SW 1271 (cell line): ENCODE measurements around the gene PRRX2.
"Not testable (repeated sequence)": the region's sequence is repeated elsewhere in the genome, so short reads cannot be mapped to it uniquely, and the experiment has no call there.

ENCODE experiments used
- DNase-seq, 2 experiments: peaks; one replicate each; lab custom pipeline; 2025; lab: John Stamatoyannopoulos, UW

Gene PRRX2

GRCh38 chr9:129665389-129665775 is at the start of gene PRRX2:
Gene PRRX2 (plus strand): TSS chr9:129665647. CDS start chr9:129665868, 221 bp downstream.
- DNase-seq: peak in 1 of 2 experiments; percentile 10

DNA sequence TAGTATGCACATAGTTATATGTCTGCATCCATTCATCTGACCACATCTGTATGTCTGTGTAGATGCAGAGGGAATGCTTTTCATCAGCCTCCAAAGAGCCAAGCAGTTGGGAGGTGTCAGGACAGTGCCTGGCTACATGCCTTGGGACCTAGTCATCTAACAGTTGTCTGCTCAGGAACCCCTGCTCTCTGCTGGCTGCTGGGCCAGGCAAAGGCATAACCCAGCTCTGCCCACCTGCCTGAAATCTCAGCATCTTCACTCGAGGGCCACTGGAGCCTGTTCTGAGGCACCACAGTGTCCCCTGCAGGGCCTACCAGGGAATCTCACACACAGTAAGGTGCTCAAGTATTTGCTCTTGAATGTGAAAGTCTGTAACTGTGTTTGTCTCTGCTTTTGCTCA is 48.3 kb upstream of the PRRX2 start:
- peak; percentile 65 to 66 for DNase-seq

DNA sequence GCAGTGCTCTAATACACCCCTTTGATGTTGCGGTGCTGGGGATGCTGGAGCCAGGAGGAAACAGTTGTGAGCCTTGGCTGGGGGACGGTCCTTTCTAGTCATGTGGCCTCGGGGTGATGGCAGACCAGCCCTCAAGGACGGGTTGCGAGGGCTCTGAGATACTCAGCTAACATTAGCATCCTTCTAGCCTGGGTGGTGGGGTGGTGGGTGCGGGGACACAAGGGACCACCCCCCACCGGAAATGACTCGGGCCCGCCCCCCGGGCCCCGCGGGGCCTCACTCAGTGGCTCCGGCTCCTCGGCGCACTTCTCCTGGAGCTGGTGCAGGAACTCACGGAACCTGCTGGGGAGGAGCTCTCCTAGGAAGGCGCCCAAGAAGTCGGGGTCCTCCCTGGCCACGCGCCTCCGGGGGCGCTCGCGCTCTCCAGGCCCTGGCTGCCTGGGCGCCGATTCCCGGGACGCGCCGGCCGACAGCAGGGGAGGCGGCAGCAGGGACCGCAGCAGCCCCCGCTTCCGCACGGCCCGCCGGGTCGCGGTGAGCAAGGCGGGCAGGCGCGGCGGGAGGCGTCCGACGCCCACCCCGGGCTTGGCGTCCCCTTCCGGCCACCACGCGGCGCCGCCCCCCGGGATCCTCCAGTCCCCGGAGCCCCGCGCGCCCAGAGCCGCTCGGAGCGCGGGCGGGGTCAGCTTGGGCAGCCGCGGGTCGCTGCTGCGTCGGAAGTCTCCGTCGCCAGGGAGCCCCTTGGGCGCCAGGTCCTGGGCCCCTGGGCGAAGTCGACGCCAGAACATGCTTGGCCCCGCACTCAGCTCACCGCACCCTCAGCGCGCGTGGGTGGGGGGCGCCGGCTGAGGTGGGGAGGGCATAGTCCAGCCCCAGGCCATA is 45.4 kb upstream of the PRRX2 start:
- peak in 1 of 2 experiments; percentile 27 for DNase-seq

DNA sequence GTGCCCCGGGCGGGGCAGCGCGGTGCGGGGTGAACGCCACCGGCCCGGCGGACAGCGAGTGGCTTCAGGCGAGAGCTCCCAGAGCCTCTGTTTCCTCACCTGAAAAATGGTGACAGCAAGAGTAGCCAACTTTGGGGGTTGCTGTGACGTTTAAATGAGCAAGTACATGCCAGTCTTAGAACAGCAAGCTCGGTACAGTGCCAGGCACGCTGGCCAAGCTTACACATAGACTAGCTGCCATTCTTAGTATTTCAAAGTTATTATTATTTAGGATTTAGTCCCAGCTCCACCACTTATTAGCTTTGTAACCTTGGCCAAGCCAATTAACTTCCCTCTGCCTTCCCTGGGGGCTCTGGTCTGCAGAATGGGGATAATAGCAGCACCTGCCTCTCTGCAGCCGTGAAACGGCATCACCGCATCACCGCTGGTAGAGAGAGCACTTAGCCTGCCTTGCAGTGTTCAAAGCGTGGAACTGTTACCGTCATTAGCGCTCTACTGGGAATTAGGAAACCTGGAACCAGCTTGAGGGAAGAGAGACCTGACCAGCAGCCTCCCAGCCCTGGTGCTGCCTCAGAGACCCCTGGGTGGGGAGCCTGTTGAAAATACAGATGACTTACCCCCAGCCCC is 44.7 kb upstream of the PRRX2 start, which contains the start of gene C9orf50:
Gene C9orf50 (minus strand): TSS at position 433 of the 627 bp plus-strand sequence. CDS start 527 bp downstream, outside the sequence.
- no peak for DNase-seq

DNA sequence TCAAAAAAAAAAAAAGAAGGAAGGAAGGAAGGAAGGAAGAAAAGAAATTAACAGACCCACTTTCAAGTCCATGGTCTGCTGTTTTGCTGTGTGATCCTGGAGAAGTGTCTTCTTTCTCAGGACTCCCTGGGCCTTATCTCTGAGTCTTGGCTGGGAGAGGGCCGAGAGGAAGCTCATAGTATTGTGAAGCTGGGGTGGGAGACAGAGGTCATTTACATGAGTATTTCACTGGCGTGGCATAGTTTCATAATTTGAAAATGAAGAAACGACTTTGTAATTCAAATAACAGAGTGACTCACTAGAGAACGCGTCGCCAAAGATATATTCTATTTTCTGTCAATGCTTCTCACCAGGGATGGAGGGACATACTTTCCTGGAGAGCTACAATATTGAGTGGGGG is 42.1 kb upstream of the PRRX2 start:
- DNase-seq: no peak

DNA sequence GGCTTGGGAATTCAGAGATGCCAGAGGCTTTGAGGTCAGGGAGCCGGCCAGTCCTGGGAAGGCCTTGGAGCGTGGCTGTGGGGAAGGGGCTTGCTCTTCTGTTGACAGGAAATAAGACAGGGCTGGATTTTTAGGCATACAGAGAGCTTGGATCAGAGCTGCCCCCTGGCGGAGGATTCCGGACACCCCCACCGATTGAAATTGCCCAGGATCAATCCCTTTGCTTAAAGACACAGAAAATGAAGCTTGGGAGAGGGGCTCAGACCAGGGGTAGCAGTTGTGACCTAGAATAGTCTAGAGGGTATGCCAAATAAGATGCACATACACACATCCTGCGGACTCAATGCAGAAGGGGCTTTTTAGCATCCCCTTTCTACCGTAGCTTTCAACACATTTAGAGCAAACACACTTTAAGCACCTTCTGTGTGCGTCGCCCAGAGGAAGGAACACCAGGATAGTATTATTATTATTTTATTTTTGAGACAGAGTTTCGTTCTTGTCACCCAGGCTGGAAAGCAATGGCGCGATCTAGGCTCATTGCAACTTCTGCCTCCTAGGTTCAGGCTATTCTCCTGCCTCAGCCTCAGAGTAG is 41.2 kb upstream of the PRRX2 start:
- DNase-seq: peak in 1 of 2 experiments; percentile 67

DNA sequence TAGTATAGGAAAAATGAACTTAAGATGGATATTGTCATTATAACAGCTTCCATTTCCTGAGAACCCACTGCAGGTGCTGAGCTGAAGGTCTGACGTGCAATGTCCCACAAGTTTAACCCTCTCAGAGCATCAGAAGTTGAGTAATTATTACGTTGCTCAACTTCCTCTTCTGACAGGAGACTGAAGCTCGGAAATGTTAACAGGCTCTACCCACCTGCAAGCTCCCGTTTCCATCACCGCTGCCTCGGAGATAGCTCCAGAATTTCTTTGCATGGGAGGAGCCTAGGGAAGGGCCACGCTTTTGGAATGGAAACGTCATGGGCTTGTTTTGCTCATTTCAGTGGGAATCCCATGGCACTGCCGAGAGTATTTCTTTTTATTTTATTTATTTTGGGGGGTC is 40.5 kb upstream of the PRRX2 start:
- DNase-seq: no peak

- peak; percentile 64 to 82 for DNase-seq
Measured at GRCh38 chr9:129626079-129626624, 39.3 kb upstream of the PRRX2 start, which contains the start of gene NTMT1. Gene NTMT1 (plus strand): TSS chr9:129626163. CDS start chr9:129632704, 6,541 bp downstream.

- peak in 1 of 2 experiments; percentile 69 for DNase-seq
Measured at GRCh38 chr9:129626625-129627284, 38.7 kb upstream of the PRRX2 start.

DNA sequence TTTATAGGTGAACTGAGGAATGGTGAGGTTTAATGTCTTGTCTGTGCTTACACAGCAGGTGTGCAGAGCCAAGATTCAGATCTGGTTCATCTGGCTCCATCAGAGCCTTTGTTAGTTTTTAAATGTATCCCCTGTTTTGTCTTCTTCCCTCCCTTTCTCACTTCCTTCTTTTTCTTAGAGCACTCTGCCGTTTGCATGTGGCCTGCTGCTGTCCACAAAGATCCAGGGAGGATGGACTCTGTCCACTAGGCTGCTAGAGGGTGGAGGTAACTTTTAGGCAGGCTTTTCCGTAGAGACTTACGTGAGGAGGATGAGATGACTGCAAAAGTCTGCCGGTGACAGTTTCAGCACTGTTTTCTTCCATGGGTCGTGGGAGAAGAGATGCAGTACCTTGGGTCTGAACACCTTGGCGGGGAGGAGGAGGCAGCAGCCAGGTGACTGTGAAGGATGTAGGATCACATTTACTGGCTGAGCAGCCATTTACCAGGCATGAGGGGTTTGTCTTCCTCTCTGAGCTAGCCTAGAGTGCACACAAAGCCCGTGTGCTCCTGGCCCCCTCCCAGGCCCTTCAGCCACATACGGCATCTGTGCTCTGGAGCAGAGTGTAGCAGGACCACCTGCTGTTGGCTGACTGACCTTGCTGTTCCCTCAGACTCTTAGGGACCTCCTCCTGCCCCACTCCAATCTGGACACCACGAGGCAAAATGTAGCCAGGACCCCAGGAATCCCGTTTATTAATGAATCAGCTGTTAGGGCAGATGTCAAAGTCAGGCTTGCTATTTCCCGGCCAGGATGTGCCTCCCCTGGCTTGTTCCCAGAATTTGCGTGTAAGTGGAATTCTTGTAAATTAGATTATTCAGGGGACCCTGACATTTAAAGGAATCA is 37.6 kb upstream of the PRRX2 start:
- DNase-seq: no peak

DNA sequence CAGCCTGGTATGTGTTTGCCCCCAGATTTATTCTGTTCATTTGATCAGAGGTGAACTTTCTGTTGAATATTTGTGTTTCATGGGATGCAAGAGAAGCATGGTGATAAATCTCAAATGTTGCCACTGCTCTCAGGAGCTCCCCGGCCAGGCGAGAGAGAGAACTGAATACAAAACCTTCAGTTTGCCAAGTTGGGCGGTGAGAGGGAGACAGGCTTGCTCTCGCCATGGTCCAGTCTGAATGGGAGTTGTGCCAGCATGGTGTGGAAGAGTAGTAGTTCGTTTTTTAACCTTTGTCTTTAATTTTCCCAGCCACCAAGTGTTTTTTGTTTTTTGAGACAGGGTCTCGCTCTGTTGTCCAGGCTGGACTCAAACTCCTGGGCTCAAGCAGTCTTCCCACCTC is 36.7 kb upstream of the PRRX2 start:
- no peak for DNase-seq

DNA sequence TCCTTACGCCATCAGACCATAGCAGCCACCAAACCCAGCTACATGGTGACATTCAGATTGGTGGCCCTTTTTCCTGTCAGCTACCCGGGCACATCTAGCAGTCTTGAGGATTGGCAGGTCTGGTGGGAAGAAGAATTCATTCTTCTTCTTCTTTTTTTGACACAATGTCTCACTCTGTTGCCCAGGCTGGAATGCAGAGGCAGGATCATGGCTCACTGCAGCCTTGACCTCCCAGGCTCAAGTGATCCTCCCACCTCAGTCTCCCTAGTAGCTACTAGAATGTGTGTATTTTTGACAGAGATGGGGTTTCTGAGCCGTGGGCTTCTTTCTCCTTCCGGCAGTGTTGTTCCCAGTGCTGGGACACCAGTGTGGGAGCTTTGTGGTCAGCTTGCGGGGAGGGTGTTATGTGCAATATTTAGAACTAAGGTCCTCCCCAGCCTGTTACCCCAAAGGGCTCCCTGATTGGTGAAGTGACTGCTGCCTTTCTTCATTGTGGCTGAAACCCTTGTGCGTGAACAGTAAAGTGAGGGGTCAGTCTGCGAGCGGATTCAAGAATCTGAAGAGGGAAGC is 36.1 kb upstream of the PRRX2 start:
- no peak for DNase-seq

DNA sequence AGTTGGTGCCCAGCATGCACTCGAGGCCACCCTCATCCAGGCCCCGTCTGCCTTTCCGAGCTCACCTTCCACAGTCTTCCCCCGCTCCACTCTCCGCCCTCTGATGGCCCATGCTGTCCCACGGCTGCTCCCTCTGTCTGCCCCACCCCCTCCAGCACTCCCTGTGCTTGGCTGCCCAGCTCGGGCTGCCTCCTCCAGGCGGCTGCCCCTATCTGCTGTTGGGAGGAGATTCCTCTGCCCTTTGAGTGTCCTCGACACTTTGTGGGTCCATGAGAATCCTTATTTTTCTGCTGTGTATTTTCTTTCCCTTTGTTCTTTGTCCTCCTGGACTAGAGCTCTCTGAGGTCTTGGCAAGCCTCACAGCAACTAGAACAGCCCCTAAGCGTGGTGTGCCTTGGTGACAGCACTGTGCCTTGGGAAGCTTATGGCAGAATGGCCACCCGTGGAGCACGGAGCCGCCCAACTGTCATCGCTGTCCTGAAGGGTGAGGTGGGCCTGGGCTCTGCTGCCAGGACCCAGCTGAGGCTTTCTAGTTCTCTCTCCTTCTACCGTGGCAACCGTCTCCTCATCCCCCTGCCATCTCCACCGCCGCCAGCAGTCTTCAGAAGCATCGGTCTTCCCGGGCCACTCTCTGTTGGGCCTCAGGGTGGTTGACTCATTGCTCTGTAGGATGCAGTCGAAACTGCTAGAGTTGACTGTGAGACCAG is 34.3 kb upstream of the PRRX2 start:
- DNase-seq: no peak

DNA sequence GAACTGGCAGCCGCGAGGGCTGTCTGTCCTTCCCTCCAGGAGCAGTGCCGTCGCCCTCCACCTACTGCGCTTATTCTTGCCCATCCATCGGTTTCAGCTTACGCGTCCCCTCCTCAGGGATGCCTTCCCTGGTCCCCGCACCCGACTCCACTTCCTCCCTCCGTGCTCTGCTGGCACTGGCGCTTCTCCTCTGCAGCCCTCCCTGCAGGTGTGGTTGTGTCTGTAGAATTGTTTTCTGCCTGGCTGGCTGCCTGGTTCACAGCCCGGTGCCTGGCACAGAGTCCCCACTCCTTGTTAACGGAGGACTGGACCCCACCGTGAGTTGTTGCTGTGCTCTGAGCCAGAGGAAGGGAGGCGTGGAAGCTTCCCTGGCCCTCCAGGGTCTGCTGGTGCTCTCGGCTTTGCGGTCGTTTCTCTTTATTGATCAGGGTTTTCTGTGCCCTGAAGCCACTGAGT is 33.7 kb upstream of the PRRX2 start:
- DNase-seq: no peak

DNA sequence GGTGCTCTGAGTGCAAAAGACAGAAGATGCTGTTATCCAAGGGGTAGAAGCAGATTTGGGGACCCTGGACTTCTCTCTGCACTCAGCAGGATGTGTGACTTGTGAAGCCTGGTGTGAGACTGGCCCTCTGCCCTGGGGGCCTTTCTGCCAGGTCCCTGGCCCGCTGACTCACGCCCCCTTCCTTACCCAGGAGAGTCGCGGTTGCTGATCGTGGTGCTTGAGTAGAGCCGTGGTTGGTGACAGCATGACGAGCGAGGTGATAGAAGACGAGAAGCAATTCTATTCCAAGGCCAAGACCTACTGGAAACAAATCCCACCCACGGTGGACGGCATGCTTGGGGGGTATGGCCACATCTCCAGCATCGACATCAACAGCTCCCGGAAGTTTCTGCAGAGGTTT is 33.0 kb upstream of the PRRX2 start:
- no peak for DNase-seq

DNA sequence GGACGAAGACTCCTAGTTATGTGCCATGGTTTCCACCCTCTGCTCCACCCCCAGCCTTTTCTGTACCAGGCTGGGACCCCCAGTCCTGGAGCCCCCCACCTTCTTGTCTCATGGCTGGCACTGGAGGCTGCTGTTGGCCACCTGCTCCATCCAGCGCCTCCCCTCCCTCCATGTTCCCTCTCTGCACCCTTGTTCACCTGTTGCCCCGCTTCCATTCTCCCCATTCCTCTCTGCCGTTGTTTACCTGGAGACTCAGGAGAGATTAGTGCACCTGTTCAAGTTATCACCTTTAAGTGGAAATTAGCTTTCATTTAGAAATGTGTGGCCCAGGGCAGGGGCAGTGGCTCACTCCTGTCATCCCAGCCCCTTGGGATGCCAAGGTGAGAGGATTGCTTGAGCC is 32.2 kb upstream of the PRRX2 start:
- no peak for DNase-seq

- no peak for DNase-seq
Measured at GRCh38 chr9:129633848-129634247, 31.6 kb upstream of the PRRX2 start.

DNA sequence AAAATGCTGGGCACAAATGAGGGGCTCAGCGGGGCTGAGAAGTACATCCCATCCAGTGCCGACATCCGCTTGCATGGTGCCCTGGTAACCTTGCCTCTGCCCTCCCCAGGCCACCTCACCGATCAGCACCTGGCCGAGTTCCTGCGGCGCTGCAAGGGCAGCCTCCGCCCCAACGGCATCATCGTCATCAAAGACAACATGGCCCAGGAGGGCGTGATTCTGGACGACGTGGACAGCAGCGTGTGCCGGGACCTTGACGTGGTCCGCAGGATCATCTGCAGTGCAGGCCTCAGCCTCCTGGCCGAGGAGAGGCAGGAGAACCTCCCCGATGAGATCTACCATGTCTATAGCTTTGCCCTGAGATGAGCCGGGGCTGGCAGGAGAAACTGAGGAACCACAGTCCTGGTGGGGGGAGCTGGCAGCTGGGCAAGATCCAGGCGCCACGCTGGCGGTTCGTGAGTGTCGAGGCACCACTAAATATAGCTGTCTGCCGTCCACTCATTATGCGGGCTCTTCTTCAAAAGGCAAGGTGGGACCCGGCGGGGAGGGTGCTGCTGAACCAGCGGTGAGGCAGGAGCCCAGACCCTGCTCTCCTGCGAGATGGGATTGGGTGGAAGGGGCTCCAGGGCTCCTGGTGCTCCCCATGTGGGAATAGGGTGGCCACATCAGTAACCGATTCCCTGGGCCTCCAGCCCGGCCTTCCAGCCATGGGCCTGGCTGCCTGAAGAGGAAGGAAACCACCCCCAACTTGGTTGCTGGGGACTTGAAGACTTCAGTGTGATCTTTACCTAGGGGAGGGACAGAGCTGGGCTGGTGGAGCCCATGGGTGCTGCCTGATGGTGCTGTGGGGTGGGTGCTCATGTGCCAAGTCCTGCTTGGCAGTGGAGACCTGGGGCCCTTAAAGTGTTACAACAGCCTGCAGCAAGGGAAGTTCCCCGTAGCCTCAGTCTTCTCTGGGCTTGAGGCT is 30.1 kb upstream of the PRRX2 start:
- DNase-seq: no peak

GRCh38 chr9:129636343-129636742 is 29.1 kb upstream of the PRRX2 start:
- DNase-seq: not testable (repeated sequence)
